ENCODE results near the gene VIL1.

The VIL1 gene

DNA sequence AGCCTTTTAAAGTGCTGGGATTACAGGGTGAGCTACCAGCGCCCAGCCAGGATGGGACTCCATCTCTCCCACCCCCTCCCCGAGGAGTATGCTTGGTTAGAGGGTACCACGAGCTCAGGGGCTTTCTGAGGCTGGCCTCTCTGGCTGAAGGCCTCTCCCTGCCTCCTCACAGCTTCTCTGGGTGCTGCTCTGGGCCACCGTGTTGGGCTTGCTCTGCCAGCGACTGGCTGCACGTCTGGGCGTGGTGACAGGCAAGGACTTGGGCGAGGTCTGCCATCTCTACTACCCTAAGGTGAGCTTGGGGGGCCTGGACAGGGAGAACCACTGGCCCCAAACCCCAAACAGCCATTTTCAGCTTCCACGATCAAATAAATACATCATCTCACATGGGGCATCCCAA is 33.9 kb upstream of the VIL1 start:
- no peaks in the 10 kb centered on the region for H4K20me1 ChIP-seq (ENCODE audit: insufficient read depth, low read length)
- peaks cover 7% of the 10 kb centered on the region; the same call in 1 of the 2 replicates for H3K27me3 ChIP-seq (replicated peaks; ENCODE audit: insufficient read depth, low read length)
- no peaks in the 10 kb centered on the region for H3K79me2 ChIP-seq (ENCODE audit: low read length)
- H3F3A ChIP-seq (ENCODE audit: insufficient read depth, low read length): no peaks in the 10 kb centered on the region
- H3K9ac ChIP-seq (ENCODE audit: low read length): no peak overlapping the region
- no peak for TF ChIP-seq EZH2phosphoT487 (IDR thresholded peaks at IDR 0.05; ENCODE audit: low read length)
- H3K9me2 ChIP-seq (replicated peaks; ENCODE audit: insufficient read depth, low read length): no peaks in the 10 kb centered on the region
- H3K36me3 ChIP-seq (replicated peaks; ENCODE audit: insufficient read depth, low read length): no peaks in the 10 kb centered on the region
- H3K4me1 ChIP-seq (ENCODE audit: low read length): no peaks in the 10 kb centered on the region
- H3K4me3 ChIP-seq (ENCODE audit: low read length): no peak overlapping the region
- no peak overlapping the region for H2AFZ ChIP-seq (ENCODE audit: low read length)
- no peaks in the 10 kb centered on the region for H3K9me3 ChIP-seq (replicated peaks; ENCODE audit: insufficient read depth, low read length)
- no peak for DNase-seq
- no peak overlapping the region for H3K4me2 ChIP-seq (ENCODE audit: low read depth, low read length)
- H3K27ac ChIP-seq (ENCODE audit: low read length): no peak overlapping the region

DNA sequence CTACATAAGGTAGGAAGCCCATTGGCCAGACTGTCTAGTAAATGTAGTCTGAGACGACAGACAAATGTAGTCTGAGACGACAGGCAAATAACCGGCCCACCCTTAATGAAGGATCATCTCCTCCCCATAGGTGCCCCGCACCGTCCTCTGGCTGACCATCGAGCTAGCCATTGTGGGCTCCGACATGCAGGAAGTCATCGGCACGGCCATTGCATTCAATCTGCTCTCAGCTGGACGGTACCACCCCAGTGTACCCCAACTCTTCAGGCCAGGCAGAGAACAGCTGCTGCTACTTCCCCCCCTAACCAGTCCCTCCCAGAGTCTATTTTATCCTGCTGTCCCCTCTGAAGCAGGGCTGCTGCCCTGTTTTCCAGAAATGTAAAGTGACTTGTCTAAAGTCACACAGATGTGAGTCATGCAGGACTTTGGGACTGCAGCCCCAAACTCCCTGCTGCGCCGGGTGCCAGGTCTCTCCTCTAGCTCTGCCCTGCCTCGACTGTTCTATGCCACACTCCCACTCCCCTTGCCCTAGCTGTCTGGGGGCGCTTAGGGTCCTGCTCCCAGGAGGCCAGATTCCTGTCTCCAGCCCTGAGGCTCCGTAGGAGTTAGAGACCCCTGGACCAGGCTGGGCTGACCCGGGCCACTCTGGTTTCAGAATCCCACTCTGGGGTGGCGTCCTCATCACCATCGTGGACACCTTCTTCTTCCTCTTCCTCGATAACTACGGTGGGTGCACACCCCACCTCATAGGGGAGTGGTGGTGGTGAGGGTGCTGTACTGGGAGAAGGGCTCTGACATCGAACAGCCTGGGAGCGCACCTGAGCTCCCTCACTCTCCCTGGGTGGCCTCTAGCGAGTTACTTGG is 32.2 kb upstream of the VIL1 start:
- Histone ChIP-seq H4K20me1 (ENCODE audit: insufficient read depth, low read length) (no peaks in the 10 kb centered on the region), H3F3A (ENCODE audit: insufficient read depth, low read length) (no peaks in the 10 kb centered on the region), H3K9ac (ENCODE audit: low read length) (no peak overlapping the region), H3K4me1 (ENCODE audit: low read length) (no peaks in the 10 kb centered on the region), H3K4me2 (ENCODE audit: low read depth, low read length) (no peak overlapping the region), H2AFZ (ENCODE audit: low read length) (no peak overlapping the region), H3K4me3 (ENCODE audit: low read length) (no peak overlapping the region), H3K36me3 (replicated peaks; ENCODE audit: insufficient read depth, low read length) (no peaks in the 10 kb centered on the region), H3K9me3 (replicated peaks; ENCODE audit: insufficient read depth, low read length) (no peaks in the 10 kb centered on the region), H3K9me2 (replicated peaks; ENCODE audit: insufficient read depth, low read length) (no peaks in the 10 kb centered on the region), H3K79me2 (ENCODE audit: low read length) (no peaks in the 10 kb centered on the region), H3K27ac (ENCODE audit: low read length) (no peak overlapping the region), H3K27me3 (replicated peaks; ENCODE audit: insufficient read depth, low read length) (peaks cover 7% of the 10 kb centered on the region; the same call in 1 of the 2 replicates)
- no peak for DNase-seq
- TF ChIP-seq, protein P1, sequence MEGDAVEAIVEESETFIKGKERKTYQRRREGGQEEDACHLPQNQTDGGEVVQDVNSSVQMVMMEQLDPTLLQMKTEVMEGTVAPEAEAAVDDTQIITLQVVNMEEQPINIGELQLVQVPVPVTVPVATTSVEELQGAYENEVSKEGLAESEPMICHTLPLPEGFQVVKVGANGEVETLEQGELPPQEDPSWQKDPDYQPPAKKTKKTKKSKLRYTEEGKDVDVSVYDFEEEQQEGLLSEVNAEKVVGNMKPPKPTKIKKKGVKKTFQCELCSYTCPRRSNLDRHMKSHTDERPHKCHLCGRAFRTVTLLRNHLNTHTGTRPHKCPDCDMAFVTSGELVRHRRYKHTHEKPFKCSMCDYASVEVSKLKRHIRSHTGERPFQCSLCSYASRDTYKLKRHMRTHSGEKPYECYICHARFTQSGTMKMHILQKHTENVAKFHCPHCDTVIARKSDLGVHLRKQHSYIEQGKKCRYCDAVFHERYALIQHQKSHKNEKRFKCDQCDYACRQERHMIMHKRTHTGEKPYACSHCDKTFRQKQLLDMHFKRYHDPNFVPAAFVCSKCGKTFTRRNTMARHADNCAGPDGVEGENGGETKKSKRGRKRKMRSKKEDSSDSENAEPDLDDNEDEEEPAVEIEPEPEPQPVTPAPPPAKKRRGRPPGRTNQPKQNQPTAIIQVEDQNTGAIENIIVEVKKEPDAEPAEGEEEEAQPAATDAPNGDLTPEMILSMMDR (IDR thresholded peaks at IDR 0.05; ENCODE audit: low read length): no peak
- TF ChIP-seq EZH2phosphoT487 (IDR thresholded peaks at IDR 0.05; ENCODE audit: low read length): no peak
- no peak for TF ChIP-seq EZH2 (optimal IDR thresholded peaks at IDR 0.05; ENCODE audit: low read depth, low read length)

DNA sequence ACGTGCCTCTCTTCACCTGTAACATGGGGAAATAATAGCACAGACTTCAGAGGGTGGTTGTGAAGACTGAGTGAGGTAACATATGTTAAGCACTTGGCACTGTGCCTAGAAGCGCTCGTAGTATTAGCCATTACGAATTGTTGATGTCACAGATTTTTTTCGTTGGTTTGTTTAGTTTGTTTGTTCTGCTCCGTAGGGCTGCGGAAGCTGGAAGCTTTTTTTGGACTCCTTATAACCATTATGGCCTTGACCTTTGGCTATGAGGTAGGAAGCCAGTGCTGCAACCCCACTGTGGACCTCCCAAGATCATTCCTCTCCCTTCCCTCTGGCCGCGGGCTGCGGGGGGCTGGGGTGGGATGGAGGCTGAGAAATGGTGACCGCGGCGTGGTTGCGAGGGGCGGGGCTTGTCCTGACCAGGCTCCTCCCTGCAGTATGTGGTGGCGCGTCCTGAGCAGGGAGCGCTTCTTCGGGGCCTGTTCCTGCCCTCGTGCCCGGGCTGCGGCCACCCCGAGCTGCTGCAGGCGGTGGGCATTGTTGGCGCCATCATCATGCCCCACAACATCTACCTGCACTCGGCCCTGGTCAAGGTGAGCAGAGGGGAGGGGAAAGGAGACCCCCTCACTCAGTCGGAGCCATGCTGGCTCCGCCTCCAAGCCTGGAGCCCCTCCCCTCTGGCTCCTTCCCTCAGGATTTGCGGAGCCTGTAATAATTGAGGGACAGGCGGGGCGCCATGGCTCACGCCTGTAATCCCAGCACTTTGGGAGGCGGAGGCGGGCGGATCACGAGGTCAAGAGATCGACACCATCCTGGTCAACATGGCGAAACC is 31.3 kb upstream of the VIL1 start:
- no peaks in the 10 kb centered on the region for H4K20me1 ChIP-seq (ENCODE audit: insufficient read depth, low read length)
- no peak overlapping the region for H3K4me2 ChIP-seq (ENCODE audit: low read depth, low read length)
- H3K9me3 ChIP-seq (replicated peaks; ENCODE audit: insufficient read depth, low read length): no peaks in the 10 kb centered on the region
- H3K36me3 ChIP-seq (replicated peaks; ENCODE audit: insufficient read depth, low read length): no peaks in the 10 kb centered on the region
- H3K4me1 ChIP-seq (ENCODE audit: low read length): no peaks in the 10 kb centered on the region
- peaks cover 7% of the 10 kb centered on the region; the same call in 1 of the 2 replicates for H3K27me3 ChIP-seq (replicated peaks; ENCODE audit: insufficient read depth, low read length)
- TF ChIP-seq, protein P1 (IDR thresholded peaks at IDR 0.05; ENCODE audit: low read length): no peak
- TF ChIP-seq EZH2phosphoT487 (IDR thresholded peaks at IDR 0.05; ENCODE audit: low read length): no peak
- TF ChIP-seq EZH2 (optimal IDR thresholded peaks at IDR 0.05; ENCODE audit: low read depth, low read length): no peak
- no peak overlapping the region for H3K9ac ChIP-seq (ENCODE audit: low read length)
- H3K79me2 ChIP-seq (ENCODE audit: low read length): no peaks in the 10 kb centered on the region
- no peaks in the 10 kb centered on the region for H3K9me2 ChIP-seq (replicated peaks; ENCODE audit: insufficient read depth, low read length)
- no peak overlapping the region for H2AFZ ChIP-seq (ENCODE audit: low read length)
- no peak overlapping the region for H3K27ac ChIP-seq (ENCODE audit: low read length)
- DNase-seq: no peak
- H3K4me3 ChIP-seq (ENCODE audit: low read length): no peak overlapping the region
- no peaks in the 10 kb centered on the region for H3F3A ChIP-seq (ENCODE audit: insufficient read depth, low read length)

Measured in MM.1S (cell line).